HG03135 (cell line): ENCODE data around the gene PRSS16.
A peak's percentile ranks its signal among the peaks of the same experiment; 100 is the strongest.
"Not testable (repeated sequence)": the region's sequence is repeated elsewhere in the genome, so short reads cannot be mapped to it uniquely, and the experiment has no call there.

ENCODE experiments used
- ATAC-seq: cut with Tn5 transposase; IDR thresholded peaks from one replicate; pipeline ENCODE4 v1.9.1; 2021; ENCODE audit warnings: mild to moderate bottlenecking, moderate library complexity; ENCODE audit not compliant: unreplicated experiment

Gene PRSS16

GRCh38 chr6:27242589-27243265, 4.8 kb upstream of the PRSS16 start:
- ATAC-seq = no peak

GRCh38 chr6:27248783-27249182, 1.3 kb downstream of the PRSS16 start:
- ATAC-seq = no peak

- ATAC-seq = no peak
Observed at GRCh38 chr6:27250277-27251111, 3.0 kb downstream of the PRSS16 start.

GRCh38 chr6:27251112-27251605, 3.7 kb downstream of the PRSS16 start:
- ATAC-seq = peak; percentile 64

- ATAC-seq = peak; percentile 66
Observed at GRCh38 chr6:27251606-27252251, 4.2 kb downstream of the PRSS16 start.

- ATAC-seq = no peak
Observed at GRCh38 chr6:27254566-27254965, 7.1 kb downstream of the PRSS16 start.

- ATAC-seq = no peak
Observed at GRCh38 chr6:27255866-27256265, 8.4 kb downstream of the PRSS16 start.

GRCh38 chr6:27260369-27260768, 12.9 kb downstream of the PRSS16 start:
- no peak for ATAC-seq

- ATAC-seq = no peak
Observed at GRCh38 chr6:27260836-27261375, 13.4 kb downstream of the PRSS16 start.

GRCh38 chr6:27263886-27264285, 16.4 kb downstream of the PRSS16 start:
- no peak for ATAC-seq

GRCh38 chr6:27267003-27267402, 19.5 kb downstream of the PRSS16 start:
- not testable (repeated sequence) for ATAC-seq

- no peak for ATAC-seq
Observed at GRCh38 chr6:27267857-27268434, 20.4 kb downstream of the PRSS16 start.

- ATAC-seq = no peak
Observed at GRCh38 chr6:27268803-27269202, 21.3 kb downstream of the PRSS16 start.

- ATAC-seq = no peak
Observed at GRCh38 chr6:27273783-27274182, 26.3 kb downstream of the PRSS16 start.

- no peak for ATAC-seq
Observed at GRCh38 chr6:27275025-27275956, 27.8 kb downstream of the PRSS16 start.

- ATAC-seq = no peak
Observed at GRCh38 chr6:27279513-27280063, 32.1 kb downstream of the PRSS16 start.

- no peak for ATAC-seq
Observed at GRCh38 chr6:27280064-27280539, 32.6 kb downstream of the PRSS16 start.

GRCh38 chr6:27280540-27281000, 33.1 kb downstream of the PRSS16 start:
- ATAC-seq = no peak

- no peak for ATAC-seq
Observed at GRCh38 chr6:27281105-27281539, 33.6 kb downstream of the PRSS16 start.
